AG04450 (cell line): ENCODE data around the gene ARHGAP6. TPM values are rescaled to one million over a fixed set of nuclear protein-coding genes. Genes with fewer than 3 reads are reported as not detected.

Experiments used
- CTCF ChIA-PET: fragments of 300-600, 350-600 bp; formaldehyde crosslinking; extraction: SDS; loops from one replicate; lab custom pipeline; 2022; ENCODE audit warnings: antibody characterized with exemption, inconsistent platforms; lab: Charles Lee
- POLR2A ChIA-PET: fragments of 350-600 bp; formaldehyde crosslinking; extraction: SDS; loops from one replicate; lab custom pipeline; 2021; ENCODE audit warnings: antibody characterized with exemption, inconsistent platforms; lab: Yijun Ruan, JAX
- DNase-seq: peaks from one replicate; pipeline ENCODE4 v3.0.0-alpha.2; 2011; ENCODE audit warnings: low read depth, low spot score
- H3K27ac ChIP-seq: one replicate; pipeline ENCODE4 v1.5.1; 2012; ENCODE audit warnings: low read depth, low read length, control low read depth
- H3K27me3 ChIP-seq: one replicate; pipeline ENCODE4 v1.6.0; 2012; ENCODE audit warnings: low read length; ENCODE audit not compliant: control insufficient read depth, insufficient read depth
- H3K4me3 ChIP-seq: 2 replicates; pipeline ENCODE4 v1.5.1; 2011; ENCODE audit warnings: mild to moderate bottlenecking, low read depth, low read length, control low read depth
- H3K9me3 ChIP-seq: 2 replicates; pipeline ENCODE4 v1.5.1; 2012; ENCODE audit warnings: low read length; ENCODE audit not compliant: control insufficient read depth, insufficient read depth
- CTCF ChIP-seq: IDR thresholded peaks from 2 replicates; pipeline ENCODE4 v1.5.1; 2011; ENCODE audit warnings: low read depth, low read length, control low read depth, inconsistent platforms
- polyA plus RNA-seq: library from polyadenylated mRNA; depleted of rRNA; stranded (reverse); fragments of >200 nt; gene quantifications from 2 replicates; pipeline ENCODE4 v1.2.3, GENCODE V29; 2011

Gene ARHGAP6
- polyA plus RNA-seq, 1 experiment, result 4.0 TPM

DNA sequence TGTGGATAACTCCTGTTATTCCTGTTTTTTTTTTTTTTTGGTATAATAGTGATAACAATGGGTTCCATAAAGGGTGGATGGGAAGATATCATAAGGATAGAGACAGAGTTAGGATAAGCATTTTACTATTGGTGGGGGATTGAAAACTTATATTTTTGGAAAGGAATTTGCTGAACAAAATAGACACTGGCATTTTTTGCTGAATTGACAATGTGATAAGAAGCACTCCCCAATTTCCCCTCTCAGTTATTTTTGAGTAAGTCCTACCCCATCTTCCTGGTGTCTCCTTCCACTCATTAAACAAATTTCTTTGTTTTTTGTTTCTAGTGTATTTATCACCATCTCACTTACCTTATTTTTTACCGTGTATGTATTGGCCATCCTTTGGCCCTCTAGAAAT is 316.7 kb downstream of the ARHGAP6 start:
- ChIA-PET CTCF (no interaction called here), POLR2A (no interaction called here)
- no peak for TF ChIP-seq CTCF
- Histone ChIP-seq H3K27me3 (no peaks in the 10 kb centered on the region), H3K27ac (no peak overlapping the region), H3K9me3 (no peaks in the 10 kb centered on the region), H3K4me3 (no peak overlapping the region)
- no peak for DNase-seq

DNA sequence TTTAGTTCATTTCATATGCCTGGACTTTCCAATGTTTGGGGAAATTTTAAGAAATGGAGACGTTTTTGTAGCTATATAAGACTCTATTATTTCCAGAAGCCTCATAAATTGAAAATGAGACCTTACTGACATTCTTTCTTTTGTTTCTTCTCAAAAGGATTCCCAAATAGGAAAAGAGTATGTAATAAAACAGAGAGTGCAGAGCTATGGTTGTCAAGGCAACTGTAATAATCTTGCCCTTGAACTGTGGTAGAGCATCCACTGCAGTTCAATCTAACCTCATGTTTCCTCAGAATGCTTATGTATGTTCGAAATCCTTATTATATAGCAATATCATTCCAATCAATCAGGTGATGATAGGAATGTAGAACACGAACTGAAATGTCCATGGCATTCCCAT is 318.4 kb downstream of the ARHGAP6 start:
- POLR2A ChIA-PET, result no interaction called here
- no peak for TF ChIP-seq CTCF
- no peaks in the 10 kb centered on the region for H3K27me3 ChIP-seq
- no peak overlapping the region for H3K27ac ChIP-seq
- no peak overlapping the region for H3K4me3 ChIP-seq
- no peak for DNase-seq
- H3K9me3 ChIP-seq, result no peaks in the 10 kb centered on the region
- CTCF ChIA-PET, result no interaction called here

- Histone ChIP-seq H3K9me3 (no peaks in the 10 kb centered on the region), H3K27ac (no peak overlapping the region), H3K27me3 (no peaks in the 10 kb centered on the region), H3K4me3 (no peak overlapping the region)
- ChIA-PET CTCF (interaction anchor here (0.7 kb wide), 1 partner anchor 114 kb away, joined by 3 read pairs; no protein-coding TSS in a partner anchor), POLR2A (no interaction called here)
- DNase-seq, result no peak
- no peak for TF ChIP-seq CTCF
Observed at GRCh38 chrX:11346121-11346682, 319.5 kb downstream of the ARHGAP6 start.

DNA sequence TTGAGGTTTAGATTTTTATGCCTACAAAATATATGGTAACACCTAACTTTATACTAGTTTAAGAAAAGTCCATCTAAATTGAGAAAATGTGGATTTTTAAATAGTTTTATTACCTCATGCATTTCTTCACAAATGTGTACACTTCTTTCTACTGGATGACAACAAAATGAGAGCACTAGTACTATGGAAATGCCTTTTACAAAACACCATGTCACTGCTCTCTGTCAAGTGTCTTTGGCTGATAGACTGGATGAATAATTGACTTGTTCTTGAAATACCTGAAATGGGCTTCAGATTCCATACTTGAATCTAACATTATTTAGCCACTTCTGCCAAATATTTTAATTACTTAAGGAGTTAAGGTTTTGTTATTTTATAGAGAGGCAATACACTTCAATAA is 323.0 kb downstream of the ARHGAP6 start:
- POLR2A ChIA-PET, result no interaction called here
- Histone ChIP-seq H3K27me3 (no peaks in the 10 kb centered on the region), H3K4me3 (no peak overlapping the region), H3K9me3 (no peaks in the 10 kb centered on the region), H3K27ac (no peak overlapping the region)
- CTCF ChIA-PET, result no interaction called here
- TF ChIP-seq CTCF, result no peak
- DNase-seq, result no peak

- CTCF ChIA-PET, result interaction anchor here (0.7 kb wide), 1 partner anchor 40 kb away, joined by 3 read pairs; no protein-coding TSS in a partner anchor
Observed at GRCh38 chrX:11341274-11342201, 324.2 kb downstream of the ARHGAP6 start.

More at GRCh38 chrX:11341274-11342201, 324.2 kb downstream of the ARHGAP6 start:
- no peak overlapping the region for H3K27ac ChIP-seq
- no peak for DNase-seq
- H3K9me3 ChIP-seq, result no peaks in the 10 kb centered on the region
- TF ChIP-seq CTCF, result no peak
- H3K4me3 ChIP-seq, result no peak overlapping the region
- H3K27me3 ChIP-seq, result no peaks in the 10 kb centered on the region
- POLR2A ChIA-PET, result interaction anchor here (0.6 kb wide), 3 partner anchors 96 to 196 kb away, joined by 3 to 6 read pairs (median 4); no protein-coding TSS in a partner anchor
